Fibroblast of peridontal ligament (primary cell): ENCODE measurements around the gene SIGLEC14.

Experiments
- DNase-seq: peaks from one replicate; pipeline ENCODE4 v3.0.0-alpha.2; 2010; ENCODE audit errors: extremely low read depth

The SIGLEC14 gene

GRCh38 chr19:51621178-51621577, 25.4 kb downstream of the SIGLEC14 start:
- DNase-seq, result no peak

- DNase-seq, result no peak
Observed at GRCh38 chr19:51615991-51616390, 30.6 kb downstream of the SIGLEC14 start.

- DNase-seq, result no peak
Observed at GRCh38 chr19:51614789-51615188, 31.8 kb downstream of the SIGLEC14 start.

GRCh38 chr19:51610576-51610975, 36.0 kb downstream of the SIGLEC14 start:
- no peak for DNase-seq

- DNase-seq, result peak; percentile 37
Observed at GRCh38 chr19:51607920-51608562, 38.6 kb downstream of the SIGLEC14 start.

GRCh38 chr19:51607077-51607476, 39.5 kb downstream of the SIGLEC14 start:
- DNase-seq, result no peak

GRCh38 chr19:51602189-51602854, 44.3 kb downstream of the SIGLEC14 start:
- no peak for DNase-seq

- no peak for DNase-seq
Observed at GRCh38 chr19:51600940-51601580, 45.6 kb downstream of the SIGLEC14 start.

- no peak for DNase-seq
Observed at GRCh38 chr19:51599084-51599483, 47.5 kb downstream of the SIGLEC14 start.

- no peak for DNase-seq
Observed at GRCh38 chr19:51598159-51598915, 48.3 kb downstream of the SIGLEC14 start.

GRCh38 chr19:51595190-51596175, 51.1 kb downstream of the SIGLEC14 start:
- no peak for DNase-seq

- DNase-seq, result no peak
Observed at GRCh38 chr19:51594774-51595109, 51.9 kb downstream of the SIGLEC14 start.

GRCh38 chr19:51593969-51594773, 52.5 kb downstream of the SIGLEC14 start:
- DNase-seq, result peak; percentile 96

- no peak for DNase-seq
Observed at GRCh38 chr19:51593138-51593890, 53.3 kb downstream of the SIGLEC14 start.
